Hepatocyte (in vitro differentiated cells): ENCODE results near the gene ADGRB3.

ENCODE experiments used
- EZH2 ChIP-seq: fragments of 200-600 bp; sonication (generic); IDR thresholded peaks from 2 replicates; pipeline ENCODE4 v1.6.1; 2016; ENCODE audit warnings: antibody characterized with exemption, mild to moderate bottlenecking, borderline replicate concordance
- EZH2phosphoT487 ChIP-seq: fragments of 200-600 bp; sonication (generic); IDR thresholded peaks from one replicate; pipeline ENCODE4 v1.6.1; 2018; ENCODE audit warnings: antibody characterized with exemption, mild to moderate bottlenecking, low read depth, moderate library complexity; ENCODE audit not compliant: unreplicated experiment, severe bottlenecking
- TF ChIP-seq, protein P1 (sequence below): fragments of 200-600 bp; sonication (generic); IDR thresholded peaks from 2 replicates; pipeline ENCODE4 v1.5.1; 2016; ENCODE audit warnings: antibody characterized with exemption, mild to moderate bottlenecking; ENCODE audit not compliant: poor library complexity

- TF ChIP-seq, protein P1, sequence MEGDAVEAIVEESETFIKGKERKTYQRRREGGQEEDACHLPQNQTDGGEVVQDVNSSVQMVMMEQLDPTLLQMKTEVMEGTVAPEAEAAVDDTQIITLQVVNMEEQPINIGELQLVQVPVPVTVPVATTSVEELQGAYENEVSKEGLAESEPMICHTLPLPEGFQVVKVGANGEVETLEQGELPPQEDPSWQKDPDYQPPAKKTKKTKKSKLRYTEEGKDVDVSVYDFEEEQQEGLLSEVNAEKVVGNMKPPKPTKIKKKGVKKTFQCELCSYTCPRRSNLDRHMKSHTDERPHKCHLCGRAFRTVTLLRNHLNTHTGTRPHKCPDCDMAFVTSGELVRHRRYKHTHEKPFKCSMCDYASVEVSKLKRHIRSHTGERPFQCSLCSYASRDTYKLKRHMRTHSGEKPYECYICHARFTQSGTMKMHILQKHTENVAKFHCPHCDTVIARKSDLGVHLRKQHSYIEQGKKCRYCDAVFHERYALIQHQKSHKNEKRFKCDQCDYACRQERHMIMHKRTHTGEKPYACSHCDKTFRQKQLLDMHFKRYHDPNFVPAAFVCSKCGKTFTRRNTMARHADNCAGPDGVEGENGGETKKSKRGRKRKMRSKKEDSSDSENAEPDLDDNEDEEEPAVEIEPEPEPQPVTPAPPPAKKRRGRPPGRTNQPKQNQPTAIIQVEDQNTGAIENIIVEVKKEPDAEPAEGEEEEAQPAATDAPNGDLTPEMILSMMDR, result no peak
- TF ChIP-seq EZH2 (no peak), EZH2phosphoT487 (no peak)
Observed at GRCh38 chr6:69339163-69339550, 704.1 kb downstream of the ADGRB3 start.
